HG03066 (cell line): ENCODE data around the gene AKIRIN2.

Experiments used
- ATAC-seq: cut with Tn5 transposase; IDR thresholded peaks from one replicate; pipeline ENCODE4 v1.9.1; 2021; ENCODE audit warnings: low read depth; ENCODE audit not compliant: unreplicated experiment

Gene AKIRIN2

GRCh38 chr6:87701676-87702588 is at the start of gene AKIRIN2:
AKIRIN2 (minus strand) TSS chr6:87702233; CDS start chr6:87701684, 549 bp downstream.
- peak; percentile 64 for ATAC-seq

DNA sequence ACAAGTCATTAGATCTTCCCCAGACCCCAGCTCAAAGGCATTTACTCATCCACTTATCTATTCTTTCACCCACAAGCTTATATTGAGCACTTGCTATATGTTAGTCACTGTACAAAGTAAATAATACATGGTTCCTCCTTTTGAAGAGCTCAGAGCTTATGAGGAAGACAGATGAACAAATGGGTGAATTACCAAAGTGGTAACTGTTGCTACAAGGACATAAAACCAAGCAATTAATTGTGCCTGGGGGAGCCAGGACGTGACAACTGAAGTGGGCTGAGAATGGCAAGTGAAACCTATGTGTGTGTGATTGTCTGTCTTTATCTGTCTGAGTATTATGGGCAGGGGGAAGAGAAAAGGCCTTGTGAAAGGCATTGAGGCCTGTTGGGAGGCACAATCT is 45.6 kb upstream of the AKIRIN2 start:
- no peak for ATAC-seq

GRCh38 chr6:87745966-87746721 is 44.1 kb upstream of the AKIRIN2 start:
- ATAC-seq, result no peak

DNA sequence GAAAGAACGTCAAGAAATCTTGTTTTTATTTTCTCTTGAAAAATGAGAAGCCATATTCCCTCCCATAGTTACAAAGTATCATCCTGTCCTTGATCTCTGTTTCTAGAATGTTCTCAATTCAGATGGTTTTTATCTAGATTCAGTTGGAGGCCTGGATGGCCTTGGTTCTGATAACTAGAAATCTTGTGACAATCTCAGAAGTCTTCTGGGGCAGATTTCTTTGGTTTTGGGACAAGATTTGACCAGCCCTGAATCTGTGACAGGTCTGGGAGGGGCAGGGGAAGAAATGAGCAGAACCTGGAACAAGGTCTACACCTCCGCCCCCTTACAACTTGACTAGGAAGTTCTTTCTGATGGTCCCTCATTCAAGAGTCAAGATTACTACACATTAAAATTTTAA is 41.4 kb upstream of the AKIRIN2 start:
- no peak for ATAC-seq

GRCh38 chr6:87742106-87742505 is 40.1 kb upstream of the AKIRIN2 start:
- no peak for ATAC-seq

- no peak for ATAC-seq
Observed at GRCh38 chr6:87741001-87741650, 39.1 kb upstream of the AKIRIN2 start.

DNA sequence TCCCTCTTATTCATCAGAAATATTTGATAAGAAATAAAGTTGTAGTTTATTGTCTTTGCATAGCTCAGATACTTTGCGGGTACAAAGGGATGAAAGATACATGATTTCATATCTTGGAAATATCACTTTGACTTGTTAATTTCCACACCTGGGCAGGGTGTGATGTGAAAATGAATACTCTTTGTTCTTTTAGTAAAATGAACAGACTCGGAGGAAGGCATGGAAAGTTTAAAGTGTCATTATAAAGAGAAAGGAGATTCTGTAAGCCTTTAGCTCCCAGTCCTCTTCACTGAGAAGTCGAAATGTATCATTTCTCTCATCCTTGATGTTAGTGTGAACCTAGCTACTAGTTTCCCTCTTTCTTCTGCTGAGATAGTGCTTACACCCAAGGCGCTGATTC is 36.7 kb upstream of the AKIRIN2 start:
- ATAC-seq, result no peak

DNA sequence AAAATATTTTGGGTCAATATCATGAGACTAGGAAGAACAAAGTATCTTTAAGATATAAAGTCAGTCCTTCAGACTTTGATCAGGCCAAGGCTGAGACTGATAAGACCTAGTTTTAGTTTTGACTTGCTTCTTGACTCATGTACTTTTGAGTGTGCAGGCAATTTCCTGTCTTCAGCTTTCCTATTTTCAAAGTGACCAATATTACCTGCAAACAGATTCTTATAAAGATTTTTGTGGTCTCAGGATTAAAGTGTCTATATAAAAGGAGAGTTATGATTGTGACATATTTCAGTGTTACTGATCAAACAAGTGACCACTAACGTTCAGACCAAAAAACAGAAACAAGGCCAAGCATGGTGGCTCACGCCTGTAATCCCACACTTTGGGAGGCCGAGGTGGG is 36.0 kb upstream of the AKIRIN2 start:
- ATAC-seq, result no peak

- ATAC-seq, result no peak
Observed at GRCh38 chr6:87736809-87737540, 34.9 kb upstream of the AKIRIN2 start.

- ATAC-seq, result peak; percentile 75
Observed at GRCh38 chr6:87731818-87732661, 30.0 kb upstream of the AKIRIN2 start.

DNA sequence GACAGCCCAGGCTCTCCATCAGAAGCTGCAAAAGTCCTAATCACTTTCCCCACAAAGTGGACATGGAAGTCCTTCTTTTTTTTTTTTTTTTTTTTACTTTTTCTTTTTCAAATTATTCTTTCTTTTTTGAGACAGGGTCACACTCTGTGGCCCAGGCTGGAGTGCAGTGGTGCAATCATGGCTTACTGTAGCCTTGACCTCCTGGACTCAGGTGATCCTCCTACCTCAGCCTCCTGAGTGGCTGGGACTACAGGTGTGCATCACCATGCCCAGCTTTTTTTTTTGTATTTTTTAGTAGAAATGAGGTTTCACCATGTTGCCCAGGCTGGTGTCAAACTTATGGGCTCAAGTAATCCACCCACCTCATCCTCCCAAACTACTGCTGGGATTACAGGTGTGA is 29.0 kb upstream of the AKIRIN2 start:
- ATAC-seq, result no peak

GRCh38 chr6:87729965-87730719 is 28.1 kb upstream of the AKIRIN2 start:
- ATAC-seq, result no peak

GRCh38 chr6:87728706-87729105 is 26.7 kb upstream of the AKIRIN2 start:
- no peak for ATAC-seq

GRCh38 chr6:87724983-87725811 is 23.2 kb upstream of the AKIRIN2 start:
- ATAC-seq, result peak; percentile 83

- ATAC-seq, result no peak
Observed at GRCh38 chr6:87723170-87724078, 21.4 kb upstream of the AKIRIN2 start.

DNA sequence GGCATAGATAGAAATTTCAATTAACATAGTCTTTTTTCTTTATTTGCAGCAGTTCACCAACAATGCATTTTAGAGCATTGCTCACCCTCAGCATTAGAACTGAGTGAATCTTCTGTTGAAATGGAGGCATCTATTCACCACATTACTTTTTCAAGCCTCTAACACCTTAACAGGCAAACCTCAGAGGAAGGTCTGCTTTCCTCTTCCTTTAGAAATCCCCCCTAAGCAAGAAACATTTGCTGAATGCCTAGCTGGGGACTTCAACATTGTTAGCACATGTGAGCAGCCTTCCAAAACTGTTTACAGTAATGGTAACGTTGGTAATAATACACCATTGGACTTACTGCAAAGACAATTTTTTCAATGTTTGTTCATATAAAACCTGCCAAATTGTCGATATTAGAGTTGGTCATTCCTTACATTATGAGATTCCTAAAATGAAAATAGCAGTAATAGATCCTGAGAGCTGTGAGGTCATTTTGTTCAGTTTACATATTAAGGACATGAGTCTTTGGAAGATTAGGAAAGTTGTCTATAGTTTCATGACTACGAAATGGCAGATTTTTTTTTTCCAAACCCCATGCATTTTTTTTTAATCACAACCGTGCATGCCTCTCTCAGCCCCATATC is 20.6 kb upstream of the AKIRIN2 start:
- no peak for ATAC-seq

- no peak for ATAC-seq
Observed at GRCh38 chr6:87721311-87721710, 19.3 kb upstream of the AKIRIN2 start.
